Duodenal mucosa (tissue), 2 donors: Measurements from ENCODE around the gene ZNF273.

Source experiments
- H3K27ac ChIP-seq: one replicate; pipeline ENCODE4 v1.7.0; 2013; ENCODE audit warnings: low read depth, low read length
- H3K27me3 ChIP-seq, 2 donors: one replicate each; pipeline ENCODE4 v1.7.0; 2013; ENCODE audit warnings: low read length in 2 of 2, control low read depth in 1 of 2; ENCODE audit not compliant: insufficient read depth in 2 of 2, control insufficient read depth in 1 of 2
- H3K36me3 ChIP-seq, 2 donors: one replicate each; pipeline ENCODE4 v1.7.0; 2013; ENCODE audit warnings: low read length in 2 of 2, control low read depth in 1 of 2; ENCODE audit not compliant: insufficient read depth in 2 of 2, control insufficient read depth in 1 of 2
- H3K4me1 ChIP-seq, 2 donors: one replicate each; pipeline ENCODE4 v1.7.0; 2013; ENCODE audit warnings: low read length in 2 of 2, control low read depth in 1 of 2; ENCODE audit not compliant: insufficient read depth in 2 of 2, control insufficient read depth in 1 of 2
- H3K4me3 ChIP-seq, 2 donors: one replicate each; pipeline ENCODE4 v1.7.0; 2013; ENCODE audit warnings: low read length in 2 of 2, low read depth in 1 of 2
- H3K9ac ChIP-seq, 2 donors: one replicate each; pipeline ENCODE4 v1.7.0; 2013; ENCODE audit warnings: low read length in 2 of 2, low read depth in 1 of 2
- H3K9me3 ChIP-seq, 2 donors: one replicate each; pipeline ENCODE4 v1.7.0; 2013; ENCODE audit warnings: low read length in 2 of 2, control low read depth in 1 of 2; ENCODE audit not compliant: control insufficient read depth in 1 of 2

The ZNF273 gene

DNA sequence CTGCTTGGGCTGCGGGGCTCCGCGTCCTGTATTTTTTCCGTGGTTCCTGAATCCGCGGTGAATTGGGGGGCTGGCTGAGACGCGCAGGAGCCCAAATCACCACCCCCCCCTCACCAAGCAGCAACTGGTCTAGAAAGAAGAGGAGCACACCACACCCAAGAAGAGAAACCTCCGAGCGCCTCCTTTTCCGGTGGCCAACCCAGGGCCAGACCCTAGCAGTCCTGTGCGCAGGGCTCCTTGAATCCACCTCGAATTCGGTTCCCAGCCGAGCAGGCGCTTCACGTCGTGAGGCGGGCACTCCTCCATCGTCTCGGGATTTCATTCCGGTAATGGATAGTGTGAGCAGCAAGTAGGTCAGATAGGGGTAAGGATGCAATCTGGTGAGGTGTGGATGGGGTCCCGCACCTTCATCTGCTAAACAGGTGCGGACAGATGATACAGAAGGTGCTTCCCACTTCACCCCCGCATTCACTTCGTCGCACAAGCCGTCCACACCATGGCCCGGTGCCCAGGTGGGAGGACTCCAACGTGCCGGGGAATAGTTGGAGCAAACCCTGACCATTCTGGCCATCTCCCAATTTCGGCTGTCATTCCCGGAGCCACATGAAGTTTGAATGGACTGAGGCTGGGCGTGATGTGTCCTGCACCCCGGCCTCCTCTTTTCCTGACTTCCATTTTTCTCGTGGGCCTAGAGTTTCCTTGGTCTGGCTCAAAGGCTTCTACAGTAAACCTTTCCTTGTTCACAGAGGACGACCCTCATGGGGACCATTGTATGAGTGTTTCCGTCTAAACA is 19.8 kb upstream of the ZNF273 start:
- Histone ChIP-seq H3K27me3 (peaks cover 0 to 8% of the 10 kb centered on the region in 2 donors), H3K9ac (no peak overlapping the region), H3K36me3 (no peaks in the 10 kb centered on the region), H3K27ac (no peak overlapping the region), H3K9me3 (peaks cover 0 to 18% of the 10 kb centered on the region in 2 donors), H3K4me1 (peaks cover 5% of the 10 kb centered on the region in 2 donors), H3K4me3 (peak overlapping the region; percentile 17 to 50)

DNA sequence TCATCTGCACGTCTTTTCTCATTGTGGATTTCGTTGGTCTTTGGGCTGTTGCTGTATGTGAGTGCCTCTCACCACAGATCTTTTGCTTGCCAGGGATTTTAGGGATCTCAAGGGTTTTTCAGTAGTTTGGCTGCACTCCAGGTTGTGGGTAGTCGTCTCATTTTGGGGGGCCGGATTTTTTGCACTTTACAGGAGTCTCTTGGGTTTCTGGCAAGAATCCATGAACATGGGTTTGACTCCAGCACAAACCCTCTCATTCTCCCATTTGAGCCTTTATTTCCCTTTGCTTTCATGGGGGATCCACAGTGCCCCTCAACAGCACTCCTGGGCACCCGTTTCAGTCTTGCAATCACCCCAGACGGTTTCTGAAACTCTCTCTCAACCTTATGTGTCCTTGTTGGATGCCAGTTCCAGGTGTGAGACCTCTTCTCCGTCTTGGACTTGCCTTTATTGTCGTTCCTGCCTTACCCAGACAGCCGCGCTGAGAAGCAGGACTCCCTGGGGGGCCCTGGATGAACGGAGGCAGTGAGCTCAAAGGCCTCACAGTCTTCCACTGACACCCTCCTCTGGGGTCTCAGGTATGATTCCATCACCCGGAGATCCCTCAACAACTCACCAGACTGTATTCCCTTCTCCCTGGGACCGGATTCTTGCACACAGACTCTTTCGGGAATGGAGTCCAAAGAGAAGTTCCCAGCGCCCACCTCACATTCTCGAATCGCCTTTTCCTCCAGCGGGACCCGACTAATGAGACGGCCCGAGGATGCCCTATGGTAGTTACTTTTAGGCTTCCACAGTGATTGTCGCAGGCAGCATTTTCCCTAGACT is 18.8 kb upstream of the ZNF273 start:
- Histone ChIP-seq H3K9me3 (peaks cover 0 to 16% of the 10 kb centered on the region in 2 donors), H3K4me3 (no peak overlapping the region), H3K4me1 (peaks cover 10 to 15% of the 10 kb centered on the region in 2 donors), H3K9ac (no peak overlapping the region), H3K36me3 (no peaks in the 10 kb centered on the region), H3K27me3 (peaks cover 7 to 8% of the 10 kb centered on the region in 2 donors), H3K27ac (no peak overlapping the region)

DNA sequence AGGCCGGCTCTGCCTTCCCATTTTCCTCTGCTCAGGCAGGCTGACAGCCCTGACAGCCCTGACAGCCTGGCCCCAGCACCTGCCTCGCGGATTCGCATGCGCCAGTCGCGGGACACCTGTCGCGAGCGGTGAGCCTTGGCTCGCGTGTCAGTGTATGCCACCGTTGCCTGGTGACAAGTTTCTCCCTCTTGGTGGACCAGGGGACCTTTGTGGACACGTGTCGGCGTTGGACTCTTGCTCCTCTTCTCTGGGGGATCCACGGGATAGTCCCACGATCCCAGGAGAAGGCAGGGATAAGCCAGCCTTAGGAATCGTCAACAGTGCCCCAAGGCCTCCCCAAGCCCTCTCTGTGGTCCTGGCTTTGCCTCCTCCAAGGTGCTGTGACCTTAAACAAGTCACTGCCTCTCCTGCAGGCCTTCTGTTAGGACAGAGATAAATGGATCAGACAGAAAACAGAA is 18.1 kb upstream of the ZNF273 start:
- no peak overlapping the region for H3K4me3 ChIP-seq

DNA sequence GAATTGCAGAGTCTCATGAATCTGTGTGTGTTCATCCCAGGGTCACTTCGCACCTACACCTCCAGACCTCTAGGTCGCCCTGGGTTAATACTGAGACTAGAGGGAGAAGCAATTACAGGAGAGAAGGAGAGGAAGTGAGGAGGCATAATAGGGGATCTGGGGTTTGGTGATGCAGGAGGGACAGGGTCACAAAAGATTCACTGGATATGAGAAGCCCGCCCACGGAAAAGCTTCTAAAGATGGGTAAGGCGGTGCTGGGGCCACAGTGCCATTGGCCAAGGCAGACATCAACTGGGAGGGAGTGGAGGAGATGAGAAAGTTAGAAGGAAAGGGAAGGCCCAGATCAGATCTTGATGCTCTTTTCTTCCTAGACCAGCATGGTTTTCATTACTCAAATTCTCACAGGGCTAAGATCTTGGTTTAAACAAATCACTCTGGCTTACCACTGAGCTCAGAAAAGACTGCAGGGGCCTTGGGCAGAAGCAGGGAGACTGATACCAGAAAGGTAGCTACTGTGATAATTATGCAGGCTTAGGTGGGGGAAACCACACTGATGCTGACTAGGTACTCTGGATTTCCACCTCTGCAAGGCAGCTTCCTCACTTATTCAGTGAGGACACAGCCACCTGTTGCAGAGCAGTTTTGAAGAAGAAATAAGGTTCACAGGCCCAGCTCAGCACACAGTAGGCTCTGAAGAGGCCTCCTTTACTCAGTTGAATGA is 17.4 kb upstream of the ZNF273 start:
- Histone ChIP-seq H3K27me3 (peaks cover 18% of the 10 kb centered on the region in 2 donors), H3K4me3 (no peak overlapping the region), H3K27ac (no peak overlapping the region), H3K9ac (no peak overlapping the region), H3K36me3 (no peaks in the 10 kb centered on the region), H3K4me1 (peaks cover 16 to 17% of the 10 kb centered on the region in 2 donors), H3K9me3 (peaks cover 0 to 9% of the 10 kb centered on the region in 2 donors)

More for the DNA sequence above, 18.1 kb upstream of the ZNF273 start:
- Histone ChIP-seq H3K4me1 (peaks cover 16 to 17% of the 10 kb centered on the region in 2 donors), H3K27me3 (peaks cover 12 to 14% of the 10 kb centered on the region in 2 donors), H3K9me3 (peaks cover 0 to 13% of the 10 kb centered on the region in 2 donors), H3K36me3 (no peaks in the 10 kb centered on the region), H3K9ac (no peak overlapping the region), H3K27ac (no peak overlapping the region)

GRCh38 chr7:64886956-64887545 is 16.0 kb upstream of the ZNF273 start:
- no peak overlapping the region for H3K27ac ChIP-seq
- no peaks in the 10 kb centered on the region for H3K9me3 ChIP-seq
- H3K9ac ChIP-seq: no peak overlapping the region
- H3K36me3 ChIP-seq: no peaks in the 10 kb centered on the region
- H3K4me3 ChIP-seq: no peak overlapping the region
- peaks cover 16 to 17% of the 10 kb centered on the region in 2 donors for H3K4me1 ChIP-seq
- peaks cover 18 to 24% of the 10 kb centered on the region in 2 donors for H3K27me3 ChIP-seq

- peak overlapping the region; percentile 47 for H3K9ac ChIP-seq
Observed at GRCh38 chr7:64887756-64888508, 15.1 kb upstream of the ZNF273 start.

GRCh38 chr7:64888561-64888900 is 14.5 kb upstream of the ZNF273 start:
- Histone ChIP-seq H3K9me3 (no peaks in the 10 kb centered on the region), H3K27me3 (peaks cover 18 to 21% of the 10 kb centered on the region in 2 donors), H3K4me1 (peaks cover 16 to 17% of the 10 kb centered on the region in 2 donors), H3K27ac (no peak overlapping the region), H3K36me3 (no peaks in the 10 kb centered on the region), H3K4me3 (peak overlapping the region; percentile 78 to 79), H3K9ac (peak overlapping the region; percentile 47)

More at GRCh38 chr7:64887756-64888508, 15.1 kb upstream of the ZNF273 start:
- Histone ChIP-seq H3K27ac (no peak overlapping the region), H3K4me1 (peaks cover 16 to 17% of the 10 kb centered on the region in 2 donors), H3K4me3 (peak overlapping the region; percentile 78 to 79), H3K9me3 (no peaks in the 10 kb centered on the region), H3K27me3 (peaks cover 18 to 24% of the 10 kb centered on the region in 2 donors), H3K36me3 (no peaks in the 10 kb centered on the region)

- Histone ChIP-seq H3K36me3 (no peaks in the 10 kb centered on the region), H3K27ac (no peak overlapping the region), H3K27me3 (peaks cover 16 to 18% of the 10 kb centered on the region in 2 donors), H3K9me3 (no peaks in the 10 kb centered on the region), H3K4me3 (peak overlapping the region; percentile 78 to 79), H3K9ac (peak overlapping the region; percentile 47), H3K4me1 (peaks cover 16 to 17% of the 10 kb centered on the region in 2 donors)
Observed at GRCh38 chr7:64888901-64889685, 14.0 kb upstream of the ZNF273 start.
